COLO829 (cell line): ENCODE data around the gene COL15A1.
"Not testable (repeated sequence)": the region's sequence is repeated elsewhere in the genome, so short reads cannot be mapped to it uniquely, and the experiment has no call there.

Source experiments
- DNase-seq: peaks from one replicate; pipeline ENCODE4 v3.0.0; 2012; ENCODE audit warnings: low spot score

COL15A1 gene

DNA sequence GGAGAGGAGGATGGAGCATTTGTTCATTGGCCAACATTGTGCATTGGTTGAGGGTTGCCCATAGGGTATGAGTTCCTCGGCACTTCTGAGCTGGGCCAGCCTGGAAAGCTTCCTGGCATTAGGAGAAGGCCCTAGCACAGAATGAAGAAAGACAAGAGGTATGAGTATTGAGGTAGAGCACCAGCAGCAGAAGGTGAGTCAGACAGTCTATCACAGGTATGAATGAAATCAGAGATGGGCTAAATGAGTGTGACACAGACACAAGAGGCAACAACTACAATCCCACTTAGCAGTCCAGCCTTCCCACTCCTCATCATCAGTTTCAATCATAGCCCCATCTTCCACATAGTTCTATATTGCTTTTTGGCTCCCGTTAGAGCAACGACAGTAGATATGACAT lies 135.8 kb downstream of the COL15A1 start:
- no peak for DNase-seq

DNA sequence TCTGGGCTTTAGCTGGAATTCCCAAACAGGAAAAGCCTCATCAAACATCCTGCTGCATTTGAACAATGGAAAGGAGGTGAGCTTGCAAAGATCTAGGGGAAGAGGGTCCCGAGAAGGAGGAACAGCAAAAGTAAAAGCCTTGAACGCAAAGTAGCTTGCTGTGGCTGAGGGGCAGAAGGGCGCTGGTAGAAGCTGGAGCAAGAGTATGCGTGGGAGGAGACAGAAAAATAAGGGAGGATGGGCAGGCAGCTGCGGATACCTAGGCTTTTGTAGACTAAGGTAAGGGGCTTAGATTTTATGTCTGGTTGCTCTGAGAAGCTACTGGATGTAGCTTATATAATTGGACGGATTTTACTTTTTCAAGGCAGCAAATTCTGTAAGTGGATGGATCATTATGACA lies 139.3 kb downstream of the COL15A1 start:
- no peak for DNase-seq

GRCh38 chr9:99085949-99086948 lies 142.5 kb downstream of the COL15A1 start:
- no peak for DNase-seq

- no peak for DNase-seq
These were observed 143.8 kb downstream of the COL15A1 start for GRCh38 chr9:99087462-99087861.

DNA sequence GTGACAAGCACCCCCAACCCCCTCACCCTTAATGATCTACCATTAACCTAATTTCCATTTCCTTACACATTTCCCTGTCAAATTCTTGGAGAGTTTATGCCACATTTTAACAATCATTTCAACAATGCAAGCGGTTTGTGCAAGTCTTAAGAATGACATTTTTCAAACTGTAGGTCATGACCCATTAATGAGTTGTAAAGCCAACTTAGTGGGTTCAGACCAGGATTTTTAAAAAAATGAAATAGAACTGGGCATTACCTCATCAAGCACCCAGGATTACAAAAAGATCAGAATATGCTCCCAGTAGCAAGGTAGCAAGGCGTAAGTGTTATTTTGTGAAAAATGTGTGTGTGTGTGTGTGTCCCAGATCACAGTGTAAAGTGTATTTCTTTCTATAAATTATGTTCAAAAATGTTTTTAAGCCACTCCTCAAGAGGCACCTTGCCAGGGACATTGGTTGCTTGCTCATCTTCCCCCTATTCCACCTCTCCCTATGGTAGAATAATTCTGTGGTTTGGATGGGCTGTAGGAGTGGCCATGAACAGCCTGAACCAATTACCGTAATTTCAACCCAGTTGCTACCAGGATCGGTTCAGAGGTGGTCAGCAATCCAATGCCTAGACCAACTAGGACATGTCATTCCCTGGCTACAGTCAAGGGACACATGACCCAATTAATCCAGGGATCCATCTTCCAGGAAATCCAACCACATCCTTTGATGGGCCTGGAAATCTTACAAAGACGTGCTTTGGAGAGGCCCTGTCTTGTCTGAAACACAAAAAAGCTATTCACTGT lies 146.8 kb downstream of the COL15A1 start:
- peak; percentile 92 for DNase-seq

GRCh38 chr9:99092643-99093491 lies 149.2 kb downstream of the COL15A1 start:
- DNase-seq: no peak

DNA sequence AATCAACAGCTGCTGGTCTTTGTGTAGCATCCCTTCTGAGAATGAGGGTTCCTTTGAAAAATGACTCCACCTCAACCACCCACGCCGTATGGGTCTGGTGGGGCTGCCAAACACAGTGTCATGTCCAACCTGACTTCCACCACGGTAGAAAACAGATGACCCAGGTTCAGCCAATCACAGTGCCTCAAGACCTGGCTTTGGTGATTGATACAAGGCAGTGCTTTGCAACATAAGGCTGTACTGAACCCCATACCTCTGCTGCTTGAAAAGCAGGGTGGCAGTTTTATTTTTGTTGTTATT lies 149.7 kb downstream of the COL15A1 start:
- DNase-seq: no peak

- DNase-seq: no peak
These were observed 151.9 kb downstream of the COL15A1 start for GRCh38 chr9:99095565-99095964.

- no peak for DNase-seq
These were observed 152.7 kb downstream of the COL15A1 start for GRCh38 chr9:99096409-99096808.

- not testable (repeated sequence) for DNase-seq
These were observed 156.3 kb downstream of the COL15A1 start for GRCh38 chr9:99099806-99100585.

DNA sequence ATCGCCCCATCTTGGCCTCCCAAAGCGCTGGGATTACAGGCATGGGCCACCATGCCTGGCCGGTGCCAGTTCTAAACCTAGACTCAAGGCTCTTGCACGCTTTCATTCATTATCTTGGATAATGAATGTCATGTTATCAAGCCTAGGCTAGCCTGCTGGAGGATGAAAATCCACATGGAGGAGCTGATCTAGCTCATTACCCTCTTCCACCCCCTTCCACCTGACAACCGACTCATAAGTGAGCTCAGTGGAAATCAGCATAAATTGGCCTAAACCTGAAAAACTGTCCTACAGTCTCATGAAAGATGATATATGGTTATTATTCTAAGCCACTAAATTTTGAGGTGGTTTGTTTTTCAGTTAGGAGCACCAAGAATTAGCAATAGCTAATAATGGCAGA lies 157.6 kb downstream of the COL15A1 start:
- no peak for DNase-seq

- DNase-seq: no peak
These were observed 158.1 kb downstream of the COL15A1 start for GRCh38 chr9:99101812-99102211.

- no peak for DNase-seq
These were observed 159.6 kb downstream of the COL15A1 start for GRCh38 chr9:99103054-99103895.

- DNase-seq: no peak
These were observed 160.3 kb downstream of the COL15A1 start for GRCh38 chr9:99103901-99104458.

DNA sequence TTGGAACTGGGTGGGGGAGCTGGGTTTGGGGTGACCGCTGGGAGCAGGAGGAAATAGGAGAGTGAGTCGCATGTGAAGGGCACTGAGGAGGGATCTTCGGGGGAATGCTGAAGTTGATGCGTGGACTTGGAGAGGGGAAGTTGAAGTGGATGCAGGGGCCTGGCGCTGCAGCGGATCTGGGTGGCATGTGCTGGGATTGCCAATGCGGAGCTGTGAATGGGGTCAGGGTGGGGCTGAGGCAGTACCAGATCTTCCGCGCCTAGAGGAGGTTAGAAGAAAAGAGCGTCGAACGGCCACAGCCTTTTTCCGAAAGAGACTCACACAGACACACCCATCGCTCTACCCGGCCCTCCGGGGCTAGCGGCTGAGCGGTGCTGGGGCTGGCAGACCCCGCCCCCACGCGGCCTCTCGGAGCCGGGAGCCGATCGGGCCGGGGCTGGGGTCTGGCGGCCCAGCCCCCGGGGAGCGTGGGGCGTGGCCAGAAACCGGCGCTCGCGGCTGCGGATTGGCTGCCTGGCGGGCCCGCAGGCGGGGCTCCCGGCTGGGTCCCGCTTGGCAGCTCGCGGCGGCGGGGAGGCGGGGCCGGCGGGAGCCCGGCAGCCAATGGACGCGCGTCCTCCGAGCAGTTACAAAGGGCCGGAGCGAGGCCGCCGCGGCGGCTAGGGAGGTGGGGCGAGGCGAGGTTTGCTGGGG lies 160.9 kb downstream of the COL15A1 start, which contains the start of gene TGFBR1:
TGFBR1 (plus strand) TSS at position 655 of the 693 bp plus-strand sequence. CDS start 93 bp downstream, outside the sequence.
- peak; percentile 94 for DNase-seq

DNA sequence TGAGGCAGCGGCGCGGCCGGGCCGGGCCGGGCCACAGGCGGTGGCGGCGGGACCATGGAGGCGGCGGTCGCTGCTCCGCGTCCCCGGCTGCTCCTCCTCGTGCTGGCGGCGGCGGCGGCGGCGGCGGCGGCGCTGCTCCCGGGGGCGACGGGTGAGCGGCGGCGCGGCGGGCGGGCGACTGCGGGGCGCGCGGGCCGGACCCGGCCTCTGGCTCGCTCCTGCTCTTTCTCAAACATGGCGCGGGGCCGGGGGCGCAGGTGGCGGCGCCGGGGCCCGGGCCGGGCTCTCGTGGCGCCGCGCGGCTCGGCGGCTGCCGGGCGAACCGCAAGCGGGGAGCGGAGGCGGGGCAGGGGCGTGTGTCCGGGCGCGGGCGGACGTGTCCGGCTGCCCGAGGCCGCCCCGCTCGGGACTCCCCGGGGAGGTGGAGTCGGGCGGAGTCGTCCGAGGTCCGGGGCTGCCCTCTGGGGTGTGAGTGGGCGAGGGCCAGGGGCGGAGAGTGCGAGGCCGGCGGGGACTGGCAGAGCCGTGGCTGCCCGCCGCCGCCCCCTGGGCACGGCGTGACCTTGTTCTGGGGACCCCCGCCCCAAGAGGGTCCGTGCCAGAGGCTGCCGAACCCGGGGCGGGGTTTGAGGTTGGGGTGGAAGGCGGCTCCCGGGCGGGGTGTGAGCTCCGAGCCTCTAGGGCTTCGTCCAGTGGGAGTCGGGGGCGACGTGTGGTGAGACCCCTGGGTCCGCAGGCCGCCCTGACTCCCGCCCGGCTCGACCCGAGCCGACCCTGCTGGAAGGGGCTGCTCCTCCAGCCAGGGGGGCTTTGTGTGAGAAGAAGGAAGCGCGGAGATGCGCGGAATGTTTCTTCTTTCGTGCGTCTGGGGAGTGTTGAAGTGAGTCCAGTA lies 161.7 kb downstream of the COL15A1 start:
- peak; percentile 79 for DNase-seq

- no peak for DNase-seq
These were observed 162.3 kb downstream of the COL15A1 start for GRCh38 chr9:99106044-99106375.

- no peak for DNase-seq
These were observed 163.7 kb downstream of the COL15A1 start for GRCh38 chr9:99107421-99107820.
